Measurements from ENCODE around the gene GSN.

Gene GSN

GRCh38 chr9:121260457-121261106 is 7.4 kb upstream of the GSN start:
- Histone ChIP-seq H3K27ac (ENCODE audit: low read depth, low read length, poor library complexity, severe bottlenecking) (no peak overlapping the region), H3K27me3 (ENCODE audit: insufficient read depth, low read length) (0 out of 2 replicates have a peak, but pooled peaks cover 6% of the 10 kb centered on the region), H2AFZ (ENCODE audit: low read length) (no peak overlapping the region), H3K4me1 (ENCODE audit: insufficient read depth, low read length, severe bottlenecking) (no peaks in the 10 kb centered on the region), H4K20me1 (ENCODE audit: insufficient read depth, low read length) (no peaks in the 10 kb centered on the region), H3K79me2 (ENCODE audit: insufficient read depth, low read length) (no peaks in the 10 kb centered on the region), H3K9me2 (ENCODE audit: low read depth, low read length) (no peaks in the 10 kb centered on the region), H3K9ac (ENCODE audit: low read length) (no peak overlapping the region), H3F3A (ENCODE audit: insufficient read depth, low read length) (no peaks in the 10 kb centered on the region), H3K36me3 (ENCODE audit: insufficient read depth, low read length) (no peaks in the 10 kb centered on the region), H3K4me2 (ENCODE audit: low read length) (no peak overlapping the region), H3K9me3 (ENCODE audit: low read length) (no peaks in the 10 kb centered on the region), H3K4me3 (ENCODE audit: low read depth, low read length, poor library complexity, severe bottlenecking) (no peak overlapping the region)
- no peak for TF ChIP-seq EZH2 (IDR thresholded peaks at IDR 0.05; ENCODE audit: borderline replicate concordance, low read length)
- TF ChIP-seq CTCF (IDR thresholded peaks at IDR 0.05; ENCODE audit: low read length), result no peak

- H2AFZ ChIP-seq (ENCODE audit: low read length), result no peak overlapping the region
- no peak for TF ChIP-seq CTCF (IDR thresholded peaks at IDR 0.05; ENCODE audit: low read length)
- TF ChIP-seq EZH2 (IDR thresholded peaks at IDR 0.05; ENCODE audit: borderline replicate concordance, low read length), result no peak
- H3K9me2 ChIP-seq (ENCODE audit: low read depth, low read length), result no peaks in the 10 kb centered on the region
- no peaks in the 10 kb centered on the region for H4K20me1 ChIP-seq (ENCODE audit: insufficient read depth, low read length)
- no peak overlapping the region for H3K4me3 ChIP-seq (ENCODE audit: low read depth, low read length, poor library complexity, severe bottlenecking)
- no peaks in the 10 kb centered on the region for H3K36me3 ChIP-seq (ENCODE audit: insufficient read depth, low read length)
- no peak overlapping the region for H3K9ac ChIP-seq (ENCODE audit: low read length)
- no peaks in the 10 kb centered on the region for H3K79me2 ChIP-seq (ENCODE audit: insufficient read depth, low read length)
- 0 out of 2 replicates have a peak, but pooled peaks cover 6% of the 10 kb centered on the region for H3K27me3 ChIP-seq (ENCODE audit: insufficient read depth, low read length)
- no peaks in the 10 kb centered on the region for H3K9me3 ChIP-seq (ENCODE audit: low read length)
- H3K4me2 ChIP-seq (ENCODE audit: low read length), result no peak overlapping the region
- no peak overlapping the region for H3K27ac ChIP-seq (ENCODE audit: low read depth, low read length, poor library complexity, severe bottlenecking)
- no peaks in the 10 kb centered on the region for H3K4me1 ChIP-seq (ENCODE audit: insufficient read depth, low read length, severe bottlenecking)
- H3F3A ChIP-seq (ENCODE audit: insufficient read depth, low read length), result no peaks in the 10 kb centered on the region
These were observed 6.9 kb upstream of the GSN start for GRCh38 chr9:121261107-121261460.

- Histone ChIP-seq H3K9me3 (ENCODE audit: low read length) (no peaks in the 10 kb centered on the region), H3K79me2 (ENCODE audit: insufficient read depth, low read length) (no peaks in the 10 kb centered on the region), H3K4me3 (ENCODE audit: low read depth, low read length, poor library complexity, severe bottlenecking) (no peak overlapping the region), H3K4me1 (ENCODE audit: insufficient read depth, low read length, severe bottlenecking) (no peaks in the 10 kb centered on the region), H3K9ac (ENCODE audit: low read length) (no peak overlapping the region), H4K20me1 (ENCODE audit: insufficient read depth, low read length) (no peaks in the 10 kb centered on the region), H3K9me2 (ENCODE audit: low read depth, low read length) (no peaks in the 10 kb centered on the region), H2AFZ (ENCODE audit: low read length) (no peak overlapping the region), H3F3A (ENCODE audit: insufficient read depth, low read length) (no peaks in the 10 kb centered on the region), H3K27ac (ENCODE audit: low read depth, low read length, poor library complexity, severe bottlenecking) (no peak overlapping the region), H3K4me2 (ENCODE audit: low read length) (no peak overlapping the region), H3K36me3 (ENCODE audit: insufficient read depth, low read length) (no peaks in the 10 kb centered on the region), H3K27me3 (ENCODE audit: insufficient read depth, low read length) (0 out of 2 replicates have a peak, but pooled peaks cover 6% of the 10 kb centered on the region)
- TF ChIP-seq EZH2 (IDR thresholded peaks at IDR 0.05; ENCODE audit: borderline replicate concordance, low read length) (no peak), CTCF (IDR thresholded peaks at IDR 0.05; ENCODE audit: low read length) (no peak)
These were observed 6.2 kb upstream of the GSN start for GRCh38 chr9:121261755-121262154.

Data from OCI-LY1 (cell line).